Stimulated activated CD8-positive, alpha-beta memory T cell treated with anti-CD3 and anti-CD28 coated beads, Interleukin-2, amount 100 ng/mL, for 1 hour (primary cell): ENCODE data around the gene GPC3.

ENCODE experiments used
- DNase-seq, 2 donors: peaks; one replicate each; pipeline ENCODE4 v3.0.0-alpha.2; 2020; ENCODE audit warnings: low read depth in 2 of 2

GPC3 gene

GRCh38 chrX:133513123-133513522, 472.3 kb downstream of the GPC3 start:
- DNase-seq, result no peak

GRCh38 chrX:133511041-133511440, 474.4 kb downstream of the GPC3 start:
- DNase-seq, result no peak

- no peak for DNase-seq
Observed at GRCh38 chrX:133497356-133497755, 488.0 kb downstream of the GPC3 start.

GRCh38 chrX:133495464-133496391, 489.7 kb downstream of the GPC3 start:
- DNase-seq, result no peak

GRCh38 chrX:133493366-133493765, 492.0 kb downstream of the GPC3 start:
- no peak for DNase-seq

GRCh38 chrX:133490955-133491354, 494.4 kb downstream of the GPC3 start:
- DNase-seq, result no peak
